HepG2 (cell line): ENCODE data around the gene CHST1. TPM values are rescaled to one million over a fixed set of nuclear protein-coding genes. Genes with fewer than 3 reads are reported as not detected.
A peak's percentile ranks its signal among the peaks of the same experiment; 100 is the strongest.

Source experiments
- ATAC-seq: fragments of 200-7000 bp; cut with Tn5 transposase; 3 replicates; pipeline ENCODE4 v1.9.1; 2020; ENCODE audit warnings: mild to moderate bottlenecking, moderate library complexity
- BruUV-seq: library from RNA; stranded (reverse); fragments of 400-500 nt; replicated peaks from 2 replicates; lab custom pipeline; 2021; lab: Mats Ljungman, UMichigan
- CTCF ChIA-PET: fragments of 300-600 bp; formaldehyde crosslinking; extraction: SDS; loops from one replicate; lab custom pipeline; 2021; ENCODE audit warnings: low total read pairs, inconsistent platforms, low intra/inter-chr PET ratio; lab: Yijun Ruan, JAX
- POLR2A ChIA-PET: fragments of 350-600 bp; sonication (Branson Sonifier 250); formaldehyde crosslinking; loops from one replicate; lab custom pipeline; 2020; ENCODE audit warnings: antibody characterized with exemption, inconsistent platforms; lab: Yijun Ruan, JAX
- DNase-seq: peaks from one replicate; pipeline ENCODE4 v3.0.0-alpha.2; 2015; ENCODE audit warnings: low spot score
- FAIRE-seq: peaks from 3 replicates; lab custom pipeline; 2011; peaks lifted over from hg19 to GRCh38; lab: Jason Lieb, UNC
- H2AFZ ChIP-seq: one replicate; pipeline ENCODE4 v1.6.1; 2011; ENCODE audit warnings: low read length, inconsistent platforms
- H3K27ac ChIP-seq: fragments of 300-600 bp; 3 replicates; pipeline ENCODE4 v1.8.0; 2011; ENCODE audit warnings: mixed run types, mild to moderate bottlenecking, mixed read lengths, low read length, inconsistent platforms; ENCODE audit not compliant: insufficient read depth; ENCODE audit errors: extremely low read length
- H3K27me3 ChIP-seq, 2 experiments: fragments of 200-600 bp in 1 of 2; 2 replicates in 1 of 2; 3 replicates in 1 of 2; pipeline versions ENCODE4 v1.6.0 to v1.8.0; 2011; ENCODE audit warnings: low read length in 2 of 2, mild to moderate bottlenecking in 2 of 2, moderate library complexity in 2 of 2, inconsistent platforms in 1 of 2; ENCODE audit not compliant: insufficient read depth in 2 of 2, control insufficient read depth in 1 of 2
- H3K36me3 ChIP-seq, 2 experiments: fragments of 200-600 bp in 1 of 2; replicated peaks in 1 of 2; 2 replicates in 1 of 2; 3 replicates in 1 of 2; pipeline versions ENCODE4 v1.5.1 to v1.8.0; 2011; ENCODE audit warnings: low read length in 2 of 2, inconsistent platforms in 1 of 2; ENCODE audit not compliant: insufficient read depth in 2 of 2, control insufficient read depth in 1 of 2
- H3K4me1 ChIP-seq: 2 replicates; pipeline ENCODE4 v1.5.1; 2012; ENCODE audit warnings: low read length, inconsistent platforms; ENCODE audit not compliant: insufficient read depth
- H3K4me2 ChIP-seq: 2 replicates; pipeline ENCODE4 v1.6.0; 2011; ENCODE audit warnings: low read depth, low read length, inconsistent platforms
- H3K4me3 ChIP-seq, 3 experiments: fragments of 200-600 bp in 1 of 3; sonication (generic), shearing (Covaris generic) in 1 of 3; replicated peaks in 1 of 3; 2 replicates each; pipeline ENCODE4 v1.5.1; 2011 to 2016; ENCODE audit warnings: low read length in 3 of 3, inconsistent platforms in 2 of 3, low read depth in 2 of 3, mild to moderate bottlenecking in 2 of 3, control low read depth in 1 of 3, mixed read lengths in 1 of 3; ENCODE audit not compliant: insufficient read depth in 1 of 3
- H3K79me2 ChIP-seq: one replicate; pipeline ENCODE4 v1.6.1; 2011; ENCODE audit warnings: low read length, inconsistent platforms; ENCODE audit not compliant: insufficient read depth
- H3K9ac ChIP-seq: 2 replicates; pipeline ENCODE4 v1.6.0; 2011; ENCODE audit warnings: mild to moderate bottlenecking, low read depth, low read length, inconsistent platforms; ENCODE audit not compliant: insufficient read depth
- H3K9me3 ChIP-seq: 2 replicates; pipeline ENCODE4 v1.5.1; 2012; ENCODE audit warnings: mild to moderate bottlenecking, low read length
- H4K20me1 ChIP-seq: 2 replicates; pipeline ENCODE4 v1.6.0; 2011; ENCODE audit warnings: inconsistent platforms, mild to moderate bottlenecking, low read length, moderate library complexity; ENCODE audit not compliant: insufficient read depth
- BORCS8-MEF2B ChIP-seq: sonication (generic); formaldehyde crosslinking; IDR thresholded peaks from 2 replicates; pipeline ENCODE4 v1.8.0; 2022; ENCODE audit warnings: mild to moderate bottlenecking, missing genetic modification reagents
- HIVEP1 ChIP-seq: sonication (generic); formaldehyde crosslinking; IDR thresholded peaks from 2 replicates; pipeline ENCODE4 v1.4.0; 2020; ENCODE audit warnings: mild to moderate bottlenecking, missing genetic modification reagents
- HNRNPK ChIP-seq: fragments of 200-400 bp; formaldehyde crosslinking; IDR thresholded peaks from 2 replicates; pipeline ENCODE4 v1.6.1; 2018; ENCODE audit warnings: low read length, low read depth, moderate library complexity, mild to moderate bottlenecking; ENCODE audit not compliant: poor library complexity, severe bottlenecking
- NFYB ChIP-seq: sonication (generic); formaldehyde crosslinking; IDR thresholded peaks from 2 replicates; pipeline ENCODE4 v1.4.0; 2020; ENCODE audit warnings: missing genetic modification reagents
- NPAS2 ChIP-seq: sonication (generic); formaldehyde crosslinking; IDR thresholded peaks from 2 replicates; pipeline ENCODE4 v1.8.0; 2022; ENCODE audit warnings: mild to moderate bottlenecking, missing genetic modification reagents, borderline replicate concordance
- PHF8 ChIP-seq: sonication (generic); formaldehyde crosslinking; IDR thresholded peaks from 2 replicates; pipeline ENCODE4 v1.5.0; 2020; ENCODE audit warnings: missing genetic modification reagents
- PRDM10 ChIP-seq: sonication (generic); formaldehyde crosslinking; IDR thresholded peaks from 2 replicates; pipeline ENCODE4 v1.4.0; 2020; ENCODE audit warnings: low read depth, missing genetic modification reagents
- RBAK ChIP-seq: sonication (generic); formaldehyde crosslinking; IDR thresholded peaks from 2 replicates; pipeline ENCODE4 v1.5.1; 2020; ENCODE audit warnings: mild to moderate bottlenecking, missing genetic modification reagents
- RXRB ChIP-seq: IDR thresholded peaks from 2 replicates; pipeline ENCODE4 v1.6.1; 2016; ENCODE audit warnings: borderline replicate concordance, missing genetic modification reagents, missing compliant biosample characterization
- SUZ12 ChIP-seq: fragments of 150-350 bp; IDR thresholded peaks from 2 replicates; pipeline ENCODE4 v1.6.1; 2014; ENCODE audit warnings: low read depth, low read length
- TARDBP ChIP-seq: sonication (generic); formaldehyde crosslinking; IDR thresholded peaks from 2 replicates; pipeline ENCODE4 v1.8.0; 2022; ENCODE audit warnings: mild to moderate bottlenecking, missing genetic modification reagents
- ZIK1 ChIP-seq: sonication (generic); formaldehyde crosslinking; IDR thresholded peaks from 2 replicates; pipeline ENCODE4 v1.5.0; 2020; ENCODE audit warnings: mild to moderate bottlenecking, low read depth, missing genetic modification reagents, borderline replicate concordance
- ZNF10 ChIP-seq: sonication (generic); formaldehyde crosslinking; IDR thresholded peaks from 2 replicates; pipeline ENCODE4 v1.4.0; 2020; ENCODE audit warnings: mild to moderate bottlenecking, low read depth, missing genetic modification reagents, borderline replicate concordance
- ZNF143 ChIP-seq: sonication (generic); formaldehyde crosslinking; IDR thresholded peaks from 2 replicates; pipeline ENCODE4 v1.4.0; 2020; ENCODE audit warnings: missing genetic modification reagents
- ZNF232 ChIP-seq: sonication (generic); formaldehyde crosslinking; IDR thresholded peaks from 2 replicates; pipeline ENCODE4 v1.4.0; 2020; ENCODE audit warnings: missing genetic modification reagents, borderline replicate concordance
- ZNF562 ChIP-seq: sonication (generic); formaldehyde crosslinking; IDR thresholded peaks from 2 replicates; pipeline ENCODE4 v1.8.0; 2022; ENCODE audit warnings: missing genetic modification reagents, borderline replicate concordance
- ZNF777 ChIP-seq: sonication (generic); formaldehyde crosslinking; IDR thresholded peaks from 2 replicates; pipeline ENCODE4 v1.4.0; 2020; ENCODE audit warnings: missing genetic modification reagents
- ZSCAN20 ChIP-seq: sonication (generic); formaldehyde crosslinking; IDR thresholded peaks from 2 replicates; pipeline ENCODE4 v1.4.0; 2020; ENCODE audit warnings: missing genetic modification reagents, mild to moderate bottlenecking, borderline replicate concordance
- WGBS: methylation state at CpG from one replicate; pipeline ENCODE4 v1.1.6; 2017; ENCODE audit warnings: low lambda C conversion rate; 5-methylcytosine and 5-hydroxymethylcytosine counted together
- in situ Hi-C: cut with HindIII; loops from 2 replicates; pipeline ENCODE4 v1.10.0; 2017; ENCODE audit warnings: low pct_unique_long_range_greater_than_20kb; ENCODE audit not compliant: extremely low pct_ligation_motif_present
- intact Hi-C: fragments of 100-400 bp; cut with micrococcal nuclease; formaldehyde crosslinking; loops from one replicate; pipeline ENCODE4 v1.10.0; 2022; ENCODE audit not compliant: unreplicated experiment
- polyA plus RNA-seq, 8 experiments: library from polyadenylated mRNA; depleted of rRNA in 3 of 8; stranded (reverse) in 7 of 8; unstranded in 1 of 8; fragments of >200 nt; fragmentation: Illumina TruSeq in 4 of 8; extraction: Trizol in 4 of 8; gene quantifications; 2 replicates each; pipeline versions ENCODE4 v1.2.1 to v1.2.3, GENCODE V29; 2011 to 2016; ENCODE audit warnings: low read depth in 4 of 8, missing spikeins in 1 of 8, mixed read lengths in 1 of 8; ENCODE audit not compliant: insufficient read depth in 1 of 8
- total RNA-seq, 5 experiments: library from RNA; depleted of rRNA; stranded (reverse); fragments of >200 nt; fragmentation: Illumina TruSeq; extraction: Trizol; gene quantifications; 2 replicates each; pipeline ENCODE4 v1.2.3, GENCODE V29; 2016; ENCODE audit warnings: low read depth in 1 of 5

Gene CHST1
- total and polyA plus RNA-seq, 2 of the 13 experiments (the other 11 are each of a cell fraction or from before 2014, with no cell fraction given) = not detected

- ATAC-seq = no peak
- Histone ChIP-seq H3K9ac (no peak overlapping the region), H3K79me2 (no peaks in the 10 kb centered on the region), H3K27me3 (peaks cover 2 to 20% of the 10 kb centered on the region in 2 experiments; a peak in 4 of 5 replicates), H3K4me3 (no peak overlapping the region), H3K27ac (no peak overlapping the region), H4K20me1 (no peaks in the 10 kb centered on the region), H3K36me3 (no peaks in the 10 kb centered on the region), H2AFZ (no peak overlapping the region), H3K9me3 (no peaks in the 10 kb centered on the region), H3K4me1 (no peaks in the 10 kb centered on the region), H3K4me2 (no peak overlapping the region)
- DNase-seq = no peak
- no peak for FAIRE-seq
- no TSS peak for BruUV-seq
- TF ChIP-seq ZIK1 (no peak), NPAS2 (no peak), HIVEP1 (CRISPR knock-in tag) (no peak), RBAK (CRISPR knock-in tag) (no peak), BORCS8-MEF2B (CRISPR knock-in tag) (no peak), SUZ12 (no peak), ZNF562 (no peak), ZSCAN20 (CRISPR knock-in tag) (no peak), HNRNPK (no peak)
- CTCF ChIA-PET = no interaction called here
- POLR2A ChIA-PET = no interaction called here
- 21% methylated on average over 3 of the region's 3 CpGs for WGBS
- in situ Hi-C loops = no loop called here
- intact Hi-C loops = no loop called here
Observed at GRCh38 chr11:45647329-45647728, 18.1 kb downstream of the CHST1 start.

- Histone ChIP-seq H3K27me3 (peaks cover 2 to 10% of the 10 kb centered on the region in 2 experiments; a peak in 4 of 5 replicates), H3K4me1 (no peaks in the 10 kb centered on the region), H3K9ac (no peak overlapping the region), H3K79me2 (no peaks in the 10 kb centered on the region), H3K4me2 (no peak overlapping the region), H3K4me3 (no peak overlapping the region), H3K36me3 (no peaks in the 10 kb centered on the region), H3K27ac (no peak overlapping the region), H3K9me3 (no peaks in the 10 kb centered on the region), H4K20me1 (no peaks in the 10 kb centered on the region), H2AFZ (no peak overlapping the region)
- FAIRE-seq = no peak
- WGBS = 0% methylated on average over 1 of the region's 1 CpG
- ChIA-PET CTCF (no interaction called here), POLR2A (no interaction called here)
- in situ Hi-C loops (no loop called here), intact Hi-C loops (no loop called here)
- ATAC-seq = peak; percentile 32; the same call in 1 of the 3 replicates
- BruUV-seq = no TSS peak
- DNase-seq = no peak
- TF ChIP-seq ZNF10 = no peak
- TF ChIP-seq PHF8 (CRISPR knock-in tag) = no peak
- TF ChIP-seq RXRB (CRISPR knock-in tag) = no peak
- no peak for TF ChIP-seq PRDM10 (CRISPR knock-in tag)
- TF ChIP-seq ZNF143 (CRISPR knock-in tag) = peak; percentile 82
- TF ChIP-seq NFYB = peak; percentile 70
- no peak for TF ChIP-seq ZNF777 (CRISPR knock-in tag)
- no peak for TF ChIP-seq ZNF232 (CRISPR knock-in tag)
- no peak for TF ChIP-seq TARDBP
Observed at GRCh38 chr11:45646275-45646927, 19.0 kb downstream of the CHST1 start.
